H9 (cell line): ENCODE results near the gene CCDC93. TPM values are rescaled to one million over a fixed set of nuclear protein-coding genes. Genes with fewer than 3 reads are reported as not detected.

Experiments
- DNase-seq: peaks from one replicate; pipeline ENCODE4 v3.0.0-alpha.2; 2017
- H2AFZ ChIP-seq: one replicate; pipeline ENCODE4 v1.6.1; 2013; ENCODE audit warnings: mild to moderate bottlenecking, low read length, control low read depth, moderate library complexity
- H2AK5ac ChIP-seq: 2 replicates; pipeline ENCODE4 v1.6.1; 2013; ENCODE audit warnings: low read length, control low read depth, mixed read lengths; ENCODE audit not compliant: insufficient read length
- H2BK120ac ChIP-seq: one replicate; pipeline ENCODE4 v1.6.1; 2013; ENCODE audit warnings: low read depth, mild to moderate bottlenecking, low read length, control low read depth, inconsistent platforms; ENCODE audit not compliant: poor library complexity, severe bottlenecking
- H2BK12ac ChIP-seq: 2 replicates; pipeline ENCODE4 v1.6.1; 2013; ENCODE audit warnings: low read length, control low read depth, mixed read lengths, low read depth; ENCODE audit not compliant: insufficient read length
- H2BK15ac ChIP-seq: 2 replicates; pipeline ENCODE4 v1.6.1; 2013; ENCODE audit warnings: low read depth, low read length, control low read depth
- H2BK20ac ChIP-seq: one replicate; pipeline ENCODE4 v1.6.1; 2013; ENCODE audit warnings: low read depth, mild to moderate bottlenecking, low read length, control low read depth, inconsistent platforms; ENCODE audit not compliant: poor library complexity, severe bottlenecking
- H2BK5ac ChIP-seq: 2 replicates; pipeline ENCODE4 v1.6.1; 2013; ENCODE audit warnings: low read length, control low read depth, mixed read lengths; ENCODE audit not compliant: insufficient read length
- H3K14ac ChIP-seq: 2 replicates; pipeline ENCODE4 v1.6.1; 2013; ENCODE audit warnings: low read length, control low read depth; ENCODE audit not compliant: insufficient read depth
- H3K18ac ChIP-seq: 2 replicates; pipeline ENCODE4 v1.6.1; 2013; ENCODE audit warnings: low read depth, mild to moderate bottlenecking, mixed read lengths, low read length, control low read depth; ENCODE audit not compliant: insufficient read length
- H3K23ac ChIP-seq: 2 replicates; pipeline ENCODE4 v1.6.1; 2013; ENCODE audit warnings: low read length, control low read depth, mixed read lengths, low read depth; ENCODE audit not compliant: insufficient read length
- H3K23me2 ChIP-seq: 2 replicates; pipeline ENCODE4 v1.6.1; 2013; ENCODE audit warnings: low read depth, mild to moderate bottlenecking, mixed read lengths, low read length, control low read depth; ENCODE audit not compliant: insufficient read length, poor library complexity, severe bottlenecking
- H3K27ac ChIP-seq: 2 replicates; pipeline ENCODE4 v1.5.1; 2013; ENCODE audit warnings: low read length, control low read depth, mixed read lengths, low read depth; ENCODE audit not compliant: insufficient read length
- H3K27me3 ChIP-seq: 2 replicates; pipeline ENCODE4 v1.6.1; 2013; ENCODE audit warnings: low read length, control low read depth, inconsistent platforms; ENCODE audit not compliant: insufficient read depth
- H3K4ac ChIP-seq: 2 replicates; pipeline ENCODE4 v1.6.1; 2013; ENCODE audit warnings: low read depth, mild to moderate bottlenecking, control low read depth, inconsistent platforms, low read length, moderate library complexity
- H3K4me1 ChIP-seq: 2 replicates; pipeline ENCODE4 v1.6.1; 2013; ENCODE audit warnings: low read length, control low read depth, inconsistent platforms; ENCODE audit not compliant: insufficient read depth
- H3K4me2 ChIP-seq: 2 replicates; pipeline ENCODE4 v1.6.1; 2013; ENCODE audit warnings: low read length, control low read depth, mixed read lengths; ENCODE audit not compliant: insufficient read length, insufficient read depth
- H3K56ac ChIP-seq: 2 replicates; pipeline ENCODE4 v1.6.1; 2013; ENCODE audit warnings: low read depth, mild to moderate bottlenecking, mixed read lengths, low read length, control low read depth; ENCODE audit not compliant: insufficient read length
- H3K79me1 ChIP-seq: 2 replicates; pipeline ENCODE4 v1.6.1; 2013; ENCODE audit warnings: low read depth, mild to moderate bottlenecking, moderate library complexity, low read length, control low read depth, inconsistent platforms; ENCODE audit not compliant: insufficient read depth, poor library complexity, severe bottlenecking
- H3K79me2 ChIP-seq: 2 replicates; pipeline ENCODE4 v1.6.1; 2013; ENCODE audit warnings: low read length, control low read depth, inconsistent platforms; ENCODE audit not compliant: insufficient read depth
- H3K9ac ChIP-seq: 2 replicates; pipeline ENCODE4 v1.6.1; 2013; ENCODE audit warnings: low read length, control low read depth, mixed read lengths; ENCODE audit not compliant: insufficient read length; ENCODE audit errors: extremely low read depth
- H3K9me3 ChIP-seq: one replicate; pipeline ENCODE4 v1.6.1; 2013; ENCODE audit warnings: low read depth, low read length, inconsistent platforms; ENCODE audit not compliant: control insufficient read depth
- H3T11ph ChIP-seq: one replicate; pipeline ENCODE4 v1.6.1; 2013; ENCODE audit warnings: mild to moderate bottlenecking, low read length, control low read depth, inconsistent platforms
- H4K20me1 ChIP-seq: one replicate; pipeline ENCODE4 v1.6.1; 2013; ENCODE audit not compliant: control insufficient read depth, insufficient read length, insufficient read depth
- H4K5ac ChIP-seq: 2 replicates; pipeline ENCODE4 v1.6.1; 2013; ENCODE audit warnings: low read depth, mild to moderate bottlenecking, mixed read lengths, low read length, control low read depth; ENCODE audit not compliant: insufficient read length
- H4K8ac ChIP-seq: replicated peaks from 2 replicates; pipeline ENCODE4 v1.6.1; 2013; ENCODE audit warnings: low read length, control low read depth, mixed read lengths, low read depth; ENCODE audit not compliant: insufficient read length
- H4K91ac ChIP-seq: 2 replicates; pipeline ENCODE4 v1.6.1; 2013; ENCODE audit warnings: low read depth, mild to moderate bottlenecking, moderate library complexity, mixed read lengths, low read length, control low read depth; ENCODE audit not compliant: insufficient read length
- H3K27ac Mint-ChIP-seq, 3 experiments: 2 replicates in 2 of 3; 3 replicates in 1 of 3; pipeline ENCODE4 v1.8.0; 2020 to 2021; ENCODE audit warnings: mixed read lengths in 3 of 3, mild to moderate bottlenecking in 1 of 3, moderate library complexity in 1 of 3
- H3K27me3 Mint-ChIP-seq: 2 replicates; pipeline ENCODE4 v1.8.0; 2021; ENCODE audit warnings: low read depth, mild to moderate bottlenecking, moderate library complexity, mixed read lengths
- H3K36me3 Mint-ChIP-seq, 3 experiments: 2 replicates in 2 of 3; 3 replicates in 1 of 3; pipeline ENCODE4 v1.8.0; 2020 to 2021; ENCODE audit warnings: low read depth in 3 of 3, mixed read lengths in 3 of 3; ENCODE audit not compliant: insufficient read depth in 1 of 3
- H3K4me1 Mint-ChIP-seq, 2 experiments: 2 replicates each; pipeline ENCODE4 v1.8.0; 2020; ENCODE audit warnings: mixed read lengths in 2 of 2
- H3K4me3 Mint-ChIP-seq, 2 experiments: 2 replicates in 1 of 2; 3 replicates in 1 of 2; pipeline ENCODE4 v1.8.0; 2020 to 2021; ENCODE audit warnings: mild to moderate bottlenecking in 2 of 2, mixed read lengths in 2 of 2, moderate library complexity in 1 of 2
- H3K9me3 Mint-ChIP-seq, 2 experiments: 2 replicates in 1 of 2; 3 replicates in 1 of 2; pipeline ENCODE4 v1.8.0; 2020; ENCODE audit warnings: mild to moderate bottlenecking in 2 of 2, mixed read lengths in 2 of 2, moderate library complexity in 1 of 2
- CTCF ChIP-seq: fragments of 200-600 bp; sonication (generic); conservative IDR thresholded peaks from 3 replicates; pipeline ENCODE4 v1.8.0; 2021; ENCODE audit warnings: antibody characterized with exemption, mild to moderate bottlenecking
- WGBS: extraction: QIAGEN DNeasy Blood & Tissue Kit; methylation state at CpG from one replicate; pipeline ENCODE4 v1.1.7; 2013; ENCODE audit warnings: missing lambda C conversion rate, low lambda C conversion rate, mixed read lengths; ENCODE audit not compliant: insufficient read length; ENCODE audit errors: extremely low coverage; 5-methylcytosine and 5-hydroxymethylcytosine counted together
- total RNA-seq: library from RNA; stranded (reverse); gene quantifications from 2 replicates; pipeline ENCODE4 v1.2.1, GENCODE V29; 2021

CCDC93 gene
- total RNA-seq, 1 experiment from 2014 or later: 16.4 TPM

- H3K27ac ChIP-seq: no peak overlapping the region
- H2AFZ ChIP-seq: no peak overlapping the region
- H3K4me1 ChIP-seq: no peaks in the 10 kb centered on the region
- no peak overlapping the region for H3K18ac ChIP-seq
- no peak overlapping the region for H2BK20ac ChIP-seq
- no peaks in the 10 kb centered on the region for H3K9me3 ChIP-seq
- no peaks in the 10 kb centered on the region for H3K9me3 Mint-ChIP-seq
- H2BK12ac ChIP-seq: no peak overlapping the region
- no peaks in the 10 kb centered on the region for H3K27me3 Mint-ChIP-seq
- TF ChIP-seq CTCF: peak; percentile 33
- H3K36me3 Mint-ChIP-seq: peaks cover 4 to 11% (median 11%) of the 10 kb centered on the region in 3 experiments; a peak in 4 of 7 replicates
- H3K9ac ChIP-seq: no peak overlapping the region
- no peak overlapping the region for H2BK120ac ChIP-seq
- H4K8ac ChIP-seq: no peak overlapping the region
- no peak overlapping the region for H4K91ac ChIP-seq
- no peak overlapping the region for H3K4me2 ChIP-seq
- no CpG with 5 or more reads among the region's 2 CpGs for WGBS
- H3K56ac ChIP-seq: no peak overlapping the region
- H3K14ac ChIP-seq: no peak overlapping the region
- H3K27me3 ChIP-seq: no peaks in the 10 kb centered on the region
- H3K27ac Mint-ChIP-seq: no peak overlapping the region; a peak in 1 of 7 replicates
- no peak overlapping the region for H2BK15ac ChIP-seq
- no peaks in the 10 kb centered on the region for H3K79me2 ChIP-seq
- no peak overlapping the region for H3K23ac ChIP-seq
- no peak overlapping the region for H2AK5ac ChIP-seq
- no peak overlapping the region for H2BK5ac ChIP-seq
- no peak overlapping the region for H4K5ac ChIP-seq
- DNase-seq: no peak
- H4K20me1 ChIP-seq: no peaks in the 10 kb centered on the region
- H3T11ph ChIP-seq: no peak overlapping the region
- no peaks in the 10 kb centered on the region for H3K23me2 ChIP-seq
- no peak overlapping the region for H3K4ac ChIP-seq
- no peaks in the 10 kb centered on the region for H3K79me1 ChIP-seq
- H3K4me1 Mint-ChIP-seq: peaks cover 6 to 8% of the 10 kb centered on the region in 2 experiments
- no peak overlapping the region for H3K4me3 Mint-ChIP-seq
Observed at GRCh38 chr2:117985092-117985491, 28.8 kb downstream of the CCDC93 start.
